Skeletal muscle tissue (tissue), 4 donors: ENCODE data around the gene HTRA2. TPM values are rescaled to one million over a fixed set of nuclear protein-coding genes. Genes with fewer than 3 reads are reported as not detected.
"Not testable (repeated sequence)": the region's sequence is repeated elsewhere in the genome, so short reads cannot be mapped to it uniquely, and the experiment has no call there.

Experiments
- H3K27ac ChIP-seq: one replicate; pipeline ENCODE4 v1.7.0; 2013; ENCODE audit warnings: mild to moderate bottlenecking, low read depth, low read length, inconsistent platforms
- H3K27me3 ChIP-seq, 3 donors: one replicate each; pipeline ENCODE4 v1.7.0; 2013; ENCODE audit warnings: low read length in 3 of 3; ENCODE audit not compliant: control insufficient read depth in 3 of 3, insufficient read depth in 3 of 3
- H3K36me3 ChIP-seq, 3 donors: one replicate each; pipeline ENCODE4 v1.7.0; 2013; ENCODE audit warnings: low read length in 3 of 3; ENCODE audit not compliant: control insufficient read depth in 3 of 3, insufficient read depth in 3 of 3
- H3K4me1 ChIP-seq, 3 donors: one replicate each; pipeline ENCODE4 v1.7.0; 2013; ENCODE audit warnings: low read length in 3 of 3, mild to moderate bottlenecking in 3 of 3; ENCODE audit not compliant: control insufficient read depth in 3 of 3, insufficient read depth in 3 of 3
- H3K4me3 ChIP-seq, 3 donors: one replicate each; pipeline ENCODE4 v1.7.0; 2013; ENCODE audit warnings: low read length in 3 of 3
- H3K9ac ChIP-seq, 3 donors: one replicate each; pipeline ENCODE4 v1.7.0; 2013; ENCODE audit warnings: low read length in 3 of 3, mild to moderate bottlenecking in 3 of 3, moderate library complexity in 2 of 3, low read depth in 1 of 3
- H3K9me3 ChIP-seq, 3 donors: one replicate each; pipeline ENCODE4 v1.7.0; 2013; ENCODE audit warnings: low read length in 3 of 3; ENCODE audit not compliant: control insufficient read depth in 3 of 3
- total RNA-seq: library from RNA; depleted of rRNA; stranded (reverse); fragments of >200 nt; gene quantifications from one replicate; pipeline ENCODE4 v1.2.3, GENCODE V29; 2014
- donor health status: Osteomylitis.

HTRA2 gene
- total RNA-seq, 1 donor from 2014 or later, result 42.3 TPM

DNA sequence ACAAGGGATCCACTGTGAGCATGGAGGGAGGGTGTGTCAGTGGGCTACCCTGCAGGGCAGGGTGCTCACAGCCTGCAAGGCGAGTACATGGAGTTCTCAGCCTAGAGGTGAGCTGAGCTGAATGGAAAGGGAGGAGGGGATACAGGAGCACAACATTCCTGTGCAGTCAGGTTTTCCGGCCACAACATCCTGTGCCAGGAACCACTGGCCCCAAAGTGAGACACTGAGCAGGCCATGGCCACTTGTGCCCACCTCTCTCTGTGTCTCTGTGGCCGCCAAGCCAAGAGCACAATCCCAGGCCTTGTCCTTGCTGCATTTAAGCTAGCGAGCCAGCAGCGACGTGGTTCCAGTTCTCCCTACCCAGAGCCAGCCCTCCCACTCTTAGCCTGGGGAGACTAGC, 30.9 kb downstream of the HTRA2 start:
- Histone ChIP-seq H3K9me3 (no peaks in the 10 kb centered on the region), H3K27me3 (peaks cover 11 to 19% (median 15%) of the 10 kb centered on the region in 3 donors), H3K4me3 (no peak overlapping the region), H3K36me3 (peaks cover 0 to 3% (median 0%) of the 10 kb centered on the region in 3 donors), H3K4me1 (peaks cover 0 to under 1% (median 0%) of the 10 kb centered on the region in 3 donors), H3K27ac (no peak overlapping the region), H3K9ac (no peak overlapping the region)

DNA sequence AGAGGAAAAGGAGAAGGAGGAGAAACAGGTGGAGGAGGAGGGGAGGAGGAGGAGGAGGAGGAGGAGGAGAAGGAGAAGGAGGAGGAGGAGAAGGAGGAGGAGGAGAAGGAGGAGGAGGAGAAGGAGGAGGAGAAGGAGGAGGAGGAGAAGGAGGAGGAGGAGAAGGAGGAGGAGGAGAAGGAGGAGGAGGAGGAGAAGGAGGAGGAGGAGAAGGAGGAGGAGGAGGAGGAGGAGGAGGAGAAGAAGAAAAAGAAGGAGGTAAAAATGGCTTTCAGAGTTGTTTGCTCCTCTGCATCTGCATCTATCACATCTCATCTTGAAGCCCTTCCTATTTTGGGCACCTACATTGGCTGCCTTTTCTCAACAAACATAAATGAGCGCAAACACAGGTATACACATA, 31.3 kb downstream of the HTRA2 start:
- H3K27ac ChIP-seq, H3K9me3 ChIP-seq, H3K4me1 ChIP-seq, H3K9ac ChIP-seq, H3K4me3 ChIP-seq, H3K36me3 ChIP-seq: not testable (repeated sequence)
- peaks cover 8 to 15% (median 12%) of the 10 kb centered on the region in 3 donors for H3K27me3 ChIP-seq

DNA sequence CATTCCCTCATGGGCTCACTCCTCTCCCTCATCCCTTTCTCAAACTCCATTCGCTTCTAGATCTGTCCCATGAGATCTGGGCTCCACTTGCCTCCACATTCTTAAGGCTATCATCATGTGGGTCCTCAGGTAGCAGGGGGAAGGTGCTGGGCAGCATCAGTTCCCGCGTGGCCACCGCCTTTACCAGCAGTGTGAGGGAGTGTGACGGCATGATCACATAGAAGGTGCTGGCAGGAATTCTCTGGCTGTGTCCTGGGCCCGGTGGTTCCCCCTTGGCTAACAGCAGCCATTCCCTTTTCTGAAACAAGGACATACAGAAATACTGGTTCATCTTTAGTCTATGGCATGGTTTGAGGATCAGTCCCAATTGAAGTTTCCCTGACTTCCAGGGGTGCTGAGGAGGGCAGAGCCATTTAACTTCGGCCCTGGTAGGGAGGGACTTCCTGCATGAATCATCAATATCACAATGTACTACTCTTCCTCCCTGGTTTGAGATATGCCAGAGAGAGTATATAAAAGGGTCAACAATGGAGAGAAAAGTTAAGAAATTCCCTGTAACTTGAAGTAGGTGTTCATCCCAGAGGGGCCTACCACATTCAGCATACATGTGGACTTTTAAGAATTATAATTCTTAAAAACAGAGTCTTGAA, 32.5 kb downstream of the HTRA2 start:
- peaks cover 6 to 10% (median 8%) of the 10 kb centered on the region in 3 donors for H3K27me3 ChIP-seq
- no peaks in the 10 kb centered on the region for H3K36me3 ChIP-seq
- no peak overlapping the region for H3K9ac ChIP-seq
- H3K9me3 ChIP-seq, result no peaks in the 10 kb centered on the region
- no peaks in the 10 kb centered on the region for H3K4me1 ChIP-seq
- no peak overlapping the region for H3K4me3 ChIP-seq
- H3K27ac ChIP-seq, result no peak overlapping the region

DNA sequence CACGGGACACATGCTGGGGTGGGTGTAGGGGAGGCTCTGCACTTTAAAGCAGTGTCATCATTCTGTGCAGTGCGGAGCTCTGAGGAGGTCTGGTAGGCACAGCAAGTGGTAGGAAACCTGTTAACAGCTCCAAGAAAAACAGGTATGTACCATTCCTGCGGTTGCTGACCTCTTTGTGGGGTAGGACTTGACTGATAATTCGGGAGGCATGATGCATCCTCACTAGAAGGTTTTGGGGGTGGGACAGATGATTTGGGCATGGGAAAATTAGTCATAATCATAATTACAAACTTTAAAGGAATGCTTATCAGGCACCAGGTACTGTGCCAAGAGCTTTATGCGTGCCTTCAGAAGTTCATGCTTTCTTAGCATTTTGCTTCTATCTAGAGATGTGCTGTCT, 34.5 kb downstream of the HTRA2 start:
- Histone ChIP-seq H3K27ac (no peak overlapping the region), H3K4me3 (no peak overlapping the region), H3K4me1 (no peaks in the 10 kb centered on the region), H3K36me3 (no peaks in the 10 kb centered on the region), H3K27me3 (peaks cover 3 to 10% (median 8%) of the 10 kb centered on the region in 3 donors), H3K9me3 (no peaks in the 10 kb centered on the region), H3K9ac (no peak overlapping the region)

DNA sequence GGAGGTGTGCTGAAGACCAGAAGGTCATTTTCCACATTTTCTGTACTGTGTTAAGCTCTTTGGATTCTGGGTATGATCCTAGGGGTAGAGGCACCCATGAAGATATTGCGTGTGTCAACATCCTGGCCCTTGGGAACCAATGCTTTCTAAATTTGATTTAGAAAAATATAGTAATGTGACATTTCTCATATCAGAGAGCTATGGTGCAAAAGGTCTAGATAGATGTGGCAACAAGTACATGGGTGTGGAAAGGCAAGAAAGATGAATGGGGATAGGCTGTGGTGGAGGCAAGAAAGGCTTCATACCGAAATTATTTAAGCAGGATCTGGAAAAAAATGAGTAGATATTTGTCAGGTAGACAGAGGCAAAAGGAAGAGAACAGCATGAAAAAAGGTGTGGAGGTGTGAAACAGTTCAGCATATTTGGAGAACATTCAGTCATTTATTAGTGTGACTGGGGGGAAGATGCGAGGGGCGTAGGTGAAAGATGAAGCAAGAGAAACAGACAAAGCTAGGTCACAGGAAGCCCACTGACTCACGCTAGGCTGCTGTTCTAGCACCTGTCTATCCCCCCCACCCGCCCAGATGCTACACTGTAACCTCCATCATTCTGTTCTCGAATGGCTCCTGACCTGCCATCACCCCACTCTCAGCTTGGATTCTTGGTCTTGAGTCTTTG, 36.5 kb downstream of the HTRA2 start:
- H3K4me1 ChIP-seq, result no peaks in the 10 kb centered on the region
- H3K9ac ChIP-seq, result no peak overlapping the region

DNA sequence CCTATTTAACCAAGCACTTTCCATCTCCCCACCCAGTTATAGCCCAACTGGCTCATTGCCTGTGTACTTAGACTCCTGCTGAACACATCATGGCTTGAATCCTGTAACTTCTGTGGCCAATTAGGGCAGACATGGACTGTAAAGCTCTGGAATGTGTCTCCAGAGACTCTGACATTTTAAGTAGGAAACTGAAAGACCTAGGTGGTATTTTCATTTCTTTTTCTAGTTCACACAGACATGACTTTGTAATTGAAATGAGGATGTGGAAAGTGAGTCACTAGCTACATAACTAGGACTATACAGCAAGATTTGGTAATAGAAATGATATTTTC, 37.0 kb downstream of the HTRA2 start:
- Histone ChIP-seq H3K36me3 (no peaks in the 10 kb centered on the region), H3K27ac (no peak overlapping the region), H3K9ac (no peak overlapping the region), H3K27me3 (peaks cover 0 to 8% (median 3%) of the 10 kb centered on the region in 3 donors), H3K9me3 (no peaks in the 10 kb centered on the region), H3K4me3 (no peak overlapping the region), H3K4me1 (no peaks in the 10 kb centered on the region)

More for the DNA sequence above, 36.5 kb downstream of the HTRA2 start:
- Histone ChIP-seq H3K27ac (no peak overlapping the region), H3K27me3 (peaks cover 0 to 8% (median 3%) of the 10 kb centered on the region in 3 donors), H3K9me3 (no peaks in the 10 kb centered on the region), H3K36me3 (no peaks in the 10 kb centered on the region), H3K4me3 (no peak overlapping the region)

DNA sequence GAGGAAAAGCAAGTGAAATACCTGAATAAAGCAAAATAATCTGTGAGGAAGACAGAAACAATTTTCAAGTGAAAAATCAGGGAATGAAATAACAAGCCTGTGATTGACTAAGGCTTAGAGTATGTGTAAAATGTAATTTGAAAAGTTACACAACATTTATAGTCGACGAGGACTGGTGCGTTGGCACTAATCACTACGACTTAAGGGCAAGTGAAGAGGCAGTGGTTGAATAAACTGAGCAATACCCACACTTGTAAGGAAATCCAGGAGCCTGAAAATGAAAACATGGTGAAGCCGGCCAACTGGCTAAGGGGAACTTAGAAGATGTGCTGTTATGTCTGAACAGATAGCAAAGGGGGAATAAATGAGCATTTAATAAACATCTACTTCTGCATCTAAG, 38.1 kb downstream of the HTRA2 start:
- Histone ChIP-seq H3K9me3 (no peaks in the 10 kb centered on the region), H3K27ac (no peak overlapping the region), H3K4me3 (no peak overlapping the region), H3K27me3 (peaks cover 0 to 4% (median 0%) of the 10 kb centered on the region in 3 donors), H3K4me1 (no peaks in the 10 kb centered on the region), H3K9ac (no peak overlapping the region), H3K36me3 (no peaks in the 10 kb centered on the region)

DNA sequence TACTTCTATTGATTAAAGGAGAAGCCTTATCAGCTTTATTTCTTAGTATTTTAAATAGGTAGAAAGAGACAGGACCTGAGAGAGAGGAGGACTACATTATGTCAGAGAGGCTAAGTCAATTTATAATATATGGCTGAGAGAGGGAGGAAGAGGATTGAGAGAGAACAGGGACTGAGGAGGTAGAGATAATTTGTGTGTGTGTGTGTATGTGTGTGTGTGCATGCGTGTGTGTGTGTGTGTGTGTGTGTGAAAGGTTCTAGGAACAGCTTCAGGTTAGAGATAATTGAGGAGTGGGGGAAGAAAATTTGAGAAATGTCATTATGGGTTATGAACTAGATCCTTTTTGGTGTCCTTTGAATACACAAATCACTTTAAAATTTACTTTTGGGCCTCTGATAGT, 40.0 kb downstream of the HTRA2 start:
- no peaks in the 10 kb centered on the region for H3K27me3 ChIP-seq

DNA sequence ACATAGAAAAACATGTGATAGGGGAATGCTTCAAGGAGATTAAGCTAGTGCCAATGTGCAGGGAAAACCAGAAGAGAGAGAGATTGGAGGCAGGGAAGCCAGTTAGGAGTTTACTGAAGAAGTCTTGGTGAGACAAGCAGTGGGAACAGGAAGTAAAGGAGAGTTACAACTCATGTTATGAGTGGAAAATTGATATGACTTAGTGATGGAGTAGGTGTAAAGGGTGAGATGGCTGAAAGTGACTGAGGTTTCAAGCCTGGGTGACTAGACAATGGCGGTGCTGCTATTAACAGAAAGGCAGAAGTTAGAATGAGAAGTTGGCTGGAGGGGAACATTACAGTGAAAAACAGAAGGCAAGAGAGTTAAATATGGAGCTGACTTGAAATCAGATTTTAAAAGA, 41.3 kb downstream of the HTRA2 start:
- Histone ChIP-seq H3K4me3 (no peak overlapping the region), H3K9me3 (no peaks in the 10 kb centered on the region), H3K9ac (no peak overlapping the region), H3K36me3 (no peaks in the 10 kb centered on the region), H3K27me3 (no peaks in the 10 kb centered on the region), H3K4me1 (no peaks in the 10 kb centered on the region), H3K27ac (no peak overlapping the region)

More for the DNA sequence above, 40.0 kb downstream of the HTRA2 start:
- no peaks in the 10 kb centered on the region for H3K9me3 ChIP-seq
- H3K27ac ChIP-seq, result no peak overlapping the region
- H3K36me3 ChIP-seq, result no peaks in the 10 kb centered on the region
- no peak overlapping the region for H3K9ac ChIP-seq
- no peak overlapping the region for H3K4me3 ChIP-seq
- no peaks in the 10 kb centered on the region for H3K4me1 ChIP-seq

DNA sequence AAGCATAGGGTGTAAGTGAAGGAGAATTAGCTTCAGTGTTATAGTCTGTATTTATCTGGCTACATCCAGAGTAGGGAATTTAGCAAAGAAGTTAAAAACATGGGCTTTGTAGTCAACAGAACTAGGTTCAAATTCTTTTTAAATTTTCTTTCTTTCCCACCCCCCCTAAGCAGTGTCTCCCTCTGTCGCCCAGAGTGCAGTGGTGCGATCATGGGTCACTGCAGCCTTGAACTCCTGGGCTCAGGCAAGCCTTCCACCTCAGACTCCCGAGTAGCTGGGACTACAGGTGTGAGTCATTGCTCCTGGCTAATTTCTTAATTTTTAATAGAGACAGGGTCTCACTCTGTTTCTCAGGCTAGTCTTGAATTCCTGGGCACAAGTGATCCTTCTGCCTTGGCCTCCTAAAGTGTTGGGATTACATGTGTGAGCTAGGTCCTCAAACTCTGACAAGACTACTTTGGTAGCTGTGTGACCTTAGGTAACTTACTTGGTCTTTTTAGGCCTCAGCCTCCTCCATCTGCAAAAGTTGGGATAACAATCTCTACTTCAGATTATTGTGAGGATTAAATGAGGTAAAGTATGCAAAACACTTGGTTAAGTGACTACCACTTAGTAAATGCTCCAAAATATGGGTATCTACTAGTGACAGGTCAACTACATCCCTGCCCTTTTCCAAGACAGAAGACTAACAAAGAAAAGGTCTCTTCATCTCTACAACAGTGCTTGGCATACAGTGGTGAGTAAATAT, 42.6 kb downstream of the HTRA2 start:
- no peak overlapping the region for H3K4me3 ChIP-seq
- no peak overlapping the region for H3K27ac ChIP-seq
- peaks cover 0 to 10% (median 5%) of the 10 kb centered on the region in 3 donors for H3K4me1 ChIP-seq
- no peak overlapping the region for H3K9ac ChIP-seq
- no peaks in the 10 kb centered on the region for H3K27me3 ChIP-seq
- H3K36me3 ChIP-seq, result no peaks in the 10 kb centered on the region
- no peaks in the 10 kb centered on the region for H3K9me3 ChIP-seq
